Gastroesophageal sphincter (tissue), 4 donors: ENCODE measurements around the gene FREM2. TPM values are rescaled to one million over a fixed set of nuclear protein-coding genes. Genes with fewer than 3 reads are reported as not detected.

ENCODE experiments used
- ATAC-seq: fragments of 150-250 bp; one replicate; pipeline ENCODE4 v1.9.1; 2016; ENCODE audit warnings: mild to moderate bottlenecking, moderate library complexity
- H3K27ac ChIP-seq, 4 donors: fragments of 200-600 bp; sonication (generic) in 3 of 4; 1 replicate in 3 of 4; 2 replicates in 1 of 4; pipeline ENCODE4 v1.5.1; 2016 to 2019
- H3K27me3 ChIP-seq: fragments of 200-600 bp; sonication (generic); one replicate; pipeline ENCODE4 v1.5.1; 2019
- H3K36me3 ChIP-seq, 2 donors: fragments of 200-600 bp; sonication (generic); one replicate each; pipeline ENCODE4 v1.5.1; 2019; ENCODE audit warnings: control low read depth in 1 of 2
- H3K4me1 ChIP-seq, 3 donors: fragments of 200-600 bp; sonication (generic); 1 replicate in 2 of 3; 2 replicates in 1 of 3; pipeline ENCODE4 v1.5.1; 2016 to 2019; ENCODE audit warnings: control low read depth in 2 of 3
- H3K4me3 ChIP-seq, 2 donors: fragments of 200-600 bp; sonication (generic); one replicate each; pipeline ENCODE4 v1.5.1; 2019; ENCODE audit warnings: mild to moderate bottlenecking in 1 of 2, moderate library complexity in 1 of 2
- H3K9me3 ChIP-seq, 3 donors: fragments of 200-600 bp; sonication (generic); one replicate each; pipeline ENCODE4 v1.5.1; 2017 to 2019; ENCODE audit warnings: control low read depth in 2 of 3
- CTCF ChIP-seq, 4 experiments: fragments of 200-600 bp in 2 of 4; fragments of 450-650 bp in 2 of 4; sonication (generic) in 1 of 4; IDR thresholded peaks; one replicate each; pipeline ENCODE4 v1.5.1; 2017 to 2019; ENCODE audit warnings: antibody characterized with exemption in 4 of 4, mild to moderate bottlenecking in 2 of 4, moderate library complexity in 2 of 4
- EP300 ChIP-seq: sonication (generic); formaldehyde crosslinking; IDR thresholded peaks from one replicate; pipeline ENCODE4 v1.6.1; 2017; ENCODE audit warnings: antibody characterized with exemption, mild to moderate bottlenecking
- POLR2A ChIP-seq, 2 donors: fragments of 450-650 bp; IDR thresholded peaks; one replicate each; pipeline ENCODE4 v1.6.1; 2017; ENCODE audit warnings: antibody characterized with exemption in 2 of 2, mild to moderate bottlenecking in 2 of 2, moderate library complexity in 1 of 2
- POLR2AphosphoS5 ChIP-seq: sonication (generic); formaldehyde crosslinking; IDR thresholded peaks from one replicate; pipeline ENCODE4 v1.6.1; 2017; ENCODE audit warnings: antibody characterized with exemption
- WGBS, 2 donors: methylation state at CpG; one replicate each; pipeline ENCODE4 v1.1.5; 2018; ENCODE audit warnings: low coverage in 1 of 2; 5-methylcytosine and 5-hydroxymethylcytosine counted together
- total RNA-seq, 4 donors: library from RNA; depleted of rRNA; stranded (reverse); fragments of >200 nt; gene quantifications; one replicate each; pipeline ENCODE4 v1.1.0, GENCODE V29; 2016

The FREM2 gene
- total RNA-seq, 4 donors from 2014 or later, result 0.19 to 0.40 (median 0.27) TPM; not detected in 1

GRCh38 chr13:38905081-38905480 is 218.2 kb downstream of the FREM2 start:
- H3K36me3 ChIP-seq, result no peaks in the 10 kb centered on the region
- 78 to 100% methylated on average over 2 to 3 of the region's 3 CpGs for WGBS, 2 donors
- H3K4me3 ChIP-seq, result no peak overlapping the region
- H3K27me3 ChIP-seq, result no peaks in the 10 kb centered on the region
- no peak for ATAC-seq
- no peaks in the 10 kb centered on the region for H3K9me3 ChIP-seq
- no peaks in the 10 kb centered on the region for H3K4me1 ChIP-seq
- H3K27ac ChIP-seq, result no peak overlapping the region
- TF ChIP-seq POLR2A (IDR thresholded peaks at IDR 0.05), result no peak
- TF ChIP-seq EP300, result no peak
- TF ChIP-seq CTCF (IDR thresholded peaks at IDR 0.05), result no peak
- TF ChIP-seq POLR2AphosphoS5, result no peak

GRCh38 chr13:38905861-38906260 is 219.0 kb downstream of the FREM2 start:
- Histone ChIP-seq H3K27me3 (no peaks in the 10 kb centered on the region), H3K27ac (no peak overlapping the region), H3K4me1 (no peaks in the 10 kb centered on the region), H3K4me3 (no peak overlapping the region), H3K36me3 (no peaks in the 10 kb centered on the region), H3K9me3 (no peaks in the 10 kb centered on the region)
- no peak for TF ChIP-seq POLR2AphosphoS5
- no peak for TF ChIP-seq POLR2A (IDR thresholded peaks at IDR 0.05)
- TF ChIP-seq CTCF (IDR thresholded peaks at IDR 0.05), result no peak
- no peak for TF ChIP-seq EP300
- ATAC-seq, result no peak
- WGBS, 2 donors, result 65 to 86% methylated on average over 1 of the region's 1 CpG

- Histone ChIP-seq H3K27me3 (no peaks in the 10 kb centered on the region), H3K9me3 (no peaks in the 10 kb centered on the region), H3K4me1 (no peaks in the 10 kb centered on the region), H3K4me3 (no peak overlapping the region), H3K36me3 (no peaks in the 10 kb centered on the region), H3K27ac (no peak overlapping the region)
- TF ChIP-seq CTCF (IDR thresholded peaks at IDR 0.05), result no peak
- TF ChIP-seq POLR2AphosphoS5, result no peak
- no peak for TF ChIP-seq EP300
- no peak for TF ChIP-seq POLR2A (IDR thresholded peaks at IDR 0.05)
- no peak for ATAC-seq
- WGBS, 2 donors, result 95 to 100% methylated on average over 1 to 2 of the region's 2 CpGs
These were observed 221.7 kb downstream of the FREM2 start for GRCh38 chr13:38908574-38908973.

- 91% methylated on average over 5 to 6 of the region's 6 CpGs for WGBS, 2 donors
- TF ChIP-seq POLR2A (IDR thresholded peaks at IDR 0.05) (no peak), EP300 (no peak), CTCF (IDR thresholded peaks at IDR 0.05) (no peak)
- Histone ChIP-seq H3K27me3 (no peaks in the 10 kb centered on the region), H3K36me3 (no peaks in the 10 kb centered on the region), H3K27ac (no peak overlapping the region), H3K4me3 (no peak overlapping the region), H3K9me3 (no peaks in the 10 kb centered on the region), H3K4me1 (no peaks in the 10 kb centered on the region)
- ATAC-seq, result no peak
These were observed 227.2 kb downstream of the FREM2 start for GRCh38 chr13:38914070-38914469.

GRCh38 chr13:38921081-38921480 is 234.2 kb downstream of the FREM2 start:
- ATAC-seq, result no peak
- peaks cover 10% of the 10 kb centered on the region for H3K27me3 ChIP-seq
- H3K4me3 ChIP-seq, result no peak overlapping the region
- H3K4me1 ChIP-seq, result no peaks in the 10 kb centered on the region
- H3K9me3 ChIP-seq, result no peaks in the 10 kb centered on the region
- H3K27ac ChIP-seq, result no peak overlapping the region
- 43 to 50% methylated on average over 1 to 2 of the region's 2 CpGs for WGBS, 2 donors
- TF ChIP-seq CTCF (IDR thresholded peaks at IDR 0.05), result no peak
- TF ChIP-seq POLR2AphosphoS5, result no peak
- H3K36me3 ChIP-seq, result no peaks in the 10 kb centered on the region
